CD14-positive monocyte (primary cell): Measurements from ENCODE around the gene SLC9A9. TPM values are rescaled to one million over a fixed set of nuclear protein-coding genes. Genes with fewer than 3 reads are reported as not detected.

ENCODE experiments used
- DNase-seq, 3 donors: peaks; one replicate each; pipeline ENCODE4 v3.0.0-alpha.2; 2011 to 2022
- H2AFZ ChIP-seq: 2 replicates; pipeline ENCODE4 v1.6.0; 2012; ENCODE audit warnings: mild to moderate bottlenecking, low read depth, low read length, inconsistent platforms; ENCODE audit not compliant: insufficient read depth, poor library complexity, severe bottlenecking
- H3K27ac ChIP-seq, 2 donors: 1 replicate in 1 of 2; 2 replicates in 1 of 2; pipeline ENCODE4 v1.5.1; 2012 to 2013; ENCODE audit warnings: low read length in 2 of 2, control low read depth in 1 of 2, inconsistent platforms in 1 of 2, low read depth in 1 of 2, mild to moderate bottlenecking in 1 of 2
- H3K27me3 ChIP-seq, 2 donors: one replicate each; pipeline versions ENCODE4 v1.6.0 to v1.6.1; 2011 to 2013; ENCODE audit warnings: low read length in 2 of 2; ENCODE audit not compliant: control insufficient read depth in 2 of 2, insufficient read depth in 2 of 2
- H3K36me3 ChIP-seq, 2 donors: replicated peaks in 1 of 2; 1 replicate in 1 of 2; 2 replicates in 1 of 2; pipeline versions ENCODE4 v1.5.1 to v1.6.1; 2012 to 2013; ENCODE audit warnings: low read length in 2 of 2, control low read depth in 1 of 2, inconsistent platforms in 1 of 2, mild to moderate bottlenecking in 1 of 2; ENCODE audit not compliant: insufficient read depth in 2 of 2, control insufficient read depth in 1 of 2
- H3K4me1 ChIP-seq, 2 donors: 1 replicate in 1 of 2; 2 replicates in 1 of 2; pipeline versions ENCODE4 v1.5.1 to v1.6.1; 2012 to 2013; ENCODE audit warnings: low read length in 2 of 2, control low read depth in 1 of 2, inconsistent platforms in 1 of 2, mild to moderate bottlenecking in 1 of 2, moderate library complexity in 1 of 2; ENCODE audit not compliant: insufficient read depth in 2 of 2, control insufficient read depth in 1 of 2
- H3K4me2 ChIP-seq: replicated peaks from 2 replicates; pipeline ENCODE3; 2012; ENCODE audit warnings: low read length, moderate library complexity, mild to moderate bottlenecking; ENCODE audit not compliant: poor library complexity, severe bottlenecking; ENCODE audit errors: extremely low read depth
- H3K4me3 ChIP-seq, 3 experiments: fragments of 200-600 bp in 1 of 3; sonication (generic) in 1 of 3; replicated peaks in 1 of 3; 1 replicate in 2 of 3; 2 replicates in 1 of 3; pipeline ENCODE4 v1.5.1; 2011 to 2013; ENCODE audit warnings: low read length in 3 of 3, mild to moderate bottlenecking in 3 of 3, control low read depth in 2 of 3, low read depth in 2 of 3, inconsistent platforms in 1 of 3, moderate library complexity in 1 of 3
- H3K79me2 ChIP-seq: 2 replicates; pipeline ENCODE4 v1.6.0; 2012; ENCODE audit warnings: mild to moderate bottlenecking, control low read depth, inconsistent platforms, low read length, moderate library complexity; ENCODE audit not compliant: insufficient read depth
- H3K9ac ChIP-seq: 2 replicates; pipeline ENCODE4 v1.6.0; 2017; ENCODE audit warnings: low read length, mild to moderate bottlenecking; ENCODE audit not compliant: insufficient read depth, poor library complexity, severe bottlenecking
- H3K9me3 ChIP-seq, 2 donors: replicated peaks in 1 of 2; 1 replicate in 1 of 2; 2 replicates in 1 of 2; pipeline versions ENCODE4 v1.5.1 to v1.6.1; 2012 to 2013; ENCODE audit warnings: low read length in 2 of 2, control low read depth in 1 of 2; ENCODE audit not compliant: control insufficient read depth in 1 of 2, insufficient read depth in 1 of 2
- H4K20me1 ChIP-seq: 2 replicates; pipeline ENCODE4 v1.6.0; 2012; ENCODE audit warnings: mild to moderate bottlenecking, low read length, control low read depth, moderate library complexity; ENCODE audit not compliant: insufficient read depth
- H3K27ac Mint-ChIP-seq, 7 donors: one replicate each; pipeline ENCODE4 v1.8.0; 2020; ENCODE audit warnings: mild to moderate bottlenecking in 7 of 7, mixed read lengths in 7 of 7, moderate library complexity in 6 of 7, inconsistent platforms in 2 of 7
- H3K27me3 Mint-ChIP-seq, 3 donors: one replicate each; pipeline ENCODE4 v1.8.0; 2021 to 2022; ENCODE audit warnings: low read depth in 3 of 3, mild to moderate bottlenecking in 3 of 3, mixed read lengths in 3 of 3, moderate library complexity in 3 of 3, inconsistent platforms in 1 of 3
- H3K36me3 Mint-ChIP-seq, 2 donors: one replicate each; pipeline ENCODE4 v1.8.0; 2020; ENCODE audit warnings: mixed read lengths in 2 of 2, inconsistent platforms in 1 of 2, mild to moderate bottlenecking in 1 of 2
- H3K4me1 Mint-ChIP-seq: one replicate; pipeline ENCODE4 v1.8.0; 2020; ENCODE audit warnings: mild to moderate bottlenecking, mixed read lengths
- H3K4me3 Mint-ChIP-seq, 2 donors: one replicate each; pipeline ENCODE4 v1.8.0; 2020; ENCODE audit warnings: mild to moderate bottlenecking in 2 of 2, mixed read lengths in 2 of 2, moderate library complexity in 1 of 2
- H3K9me3 Mint-ChIP-seq, 7 donors: one replicate each; pipeline ENCODE4 v1.8.0; 2020 to 2022; ENCODE audit warnings: mixed read lengths in 7 of 7, mild to moderate bottlenecking in 6 of 7, moderate library complexity in 6 of 7, inconsistent platforms in 2 of 7
- CTCF ChIP-seq: fragments of 200-600 bp; IDR thresholded peaks from one replicate; pipeline ENCODE4 v1.8.0; 2022; ENCODE audit warnings: antibody characterized with exemption, mild to moderate bottlenecking
- WGBS: methylation state at CpG from one replicate; pipeline ENCODE4 v1.1.5; 2013; ENCODE audit warnings: missing lambda C conversion rate; ENCODE audit not compliant: insufficient coverage; 5-methylcytosine and 5-hydroxymethylcytosine counted together
- intact Hi-C, 2 donors: fragments of 100-400 bp; cut with micrococcal nuclease; formaldehyde crosslinking; loops; one replicate each; pipeline versions ENCODE4 v1.15.0 to v1.15.1; 2023
- polyA plus RNA-seq, 3 donors: library from polyadenylated mRNA; depleted of rRNA in 1 of 3; unstranded in 2 of 3; stranded (reverse) in 1 of 3; fragments of 300-500 nt in 2 of 3; fragments of >200 nt in 1 of 3; fragmentation: Illumina TruSeq in 2 of 3; gene quantifications; 1 replicate in 2 of 3; 2 replicates in 1 of 3; pipeline ENCODE4 v1.2.3, GENCODE V29; 2012 to 2021

Gene SLC9A9
- polyA plus RNA-seq, 3 donors = 14.1 to 32.8 (median 27.0) TPM

- Histone ChIP-seq H3K4me2 (no peak overlapping the region), H3K27ac (no peak overlapping the region), H4K20me1 (peaks cover 8% of the 10 kb centered on the region), H3K4me3 (no peak overlapping the region), H3K9ac (no peak overlapping the region), H3K27me3 (no peaks in the 10 kb centered on the region), H3K9me3 (no peaks in the 10 kb centered on the region), H3K4me1 (no peaks in the 10 kb centered on the region), H3K36me3 (no peaks in the 10 kb centered on the region), H2AFZ (no peak overlapping the region), H3K79me2 (no peaks in the 10 kb centered on the region)
- H3K27ac Mint-ChIP-seq = peak overlapping the region in 1 of 7 donors; percentile 16
- no peak overlapping the region for H3K4me3 Mint-ChIP-seq
- H3K4me1 Mint-ChIP-seq = no peaks in the 10 kb centered on the region
- no peak for TF ChIP-seq CTCF
- 100% methylated on average over 1 of the region's 2 CpGs for WGBS
- peaks cover 0 to 2% (median 0%) of the 10 kb centered on the region in 3 donors for H3K27me3 Mint-ChIP-seq
- H3K9me3 Mint-ChIP-seq = peaks cover 0 to 16% (median 10%) of the 10 kb centered on the region in 7 donors
- intact Hi-C loops = no loop called here
- no peak for DNase-seq
- peaks cover 17 to 21% of the 10 kb centered on the region in 2 donors for H3K36me3 Mint-ChIP-seq
Observed at GRCh38 chr3:143720381-143720780, 127.9 kb downstream of the SLC9A9 start.

GRCh38 chr3:143718463-143718862, 129.8 kb downstream of the SLC9A9 start:
- Histone ChIP-seq H3K9ac (no peak overlapping the region), H2AFZ (no peak overlapping the region), H3K36me3 (no peaks in the 10 kb centered on the region), H3K9me3 (no peaks in the 10 kb centered on the region), H3K4me2 (no peak overlapping the region), H3K27ac (no peak overlapping the region), H3K79me2 (no peaks in the 10 kb centered on the region), H3K4me1 (no peaks in the 10 kb centered on the region), H3K4me3 (no peak overlapping the region), H3K27me3 (no peaks in the 10 kb centered on the region), H4K20me1 (peaks cover 8% of the 10 kb centered on the region)
- WGBS = 100% methylated on average over 4 of the region's 7 CpGs
- intact Hi-C loops = no loop called here
- TF ChIP-seq CTCF = no peak
- Mint-ChIP-seq H3K27ac (no peak overlapping the region), H3K4me1 (no peaks in the 10 kb centered on the region), H3K36me3 (peaks cover 14 to 16% of the 10 kb centered on the region in 2 donors), H3K4me3 (no peak overlapping the region), H3K27me3 (no peaks in the 10 kb centered on the region), H3K9me3 (peaks cover 2 to 14% (median 7%) of the 10 kb centered on the region in 7 donors)
- no peak for DNase-seq
